ENCODE measurements around the gene ATP6V0B. TPM values are rescaled to one million over a fixed set of nuclear protein-coding genes. Genes with fewer than 3 reads are reported as not detected.
A peak's percentile ranks its signal among the peaks of the same experiment; 100 is the strongest.

Gene ATP6V0B
- total and polyA plus RNA-seq, 2 of the 13 experiments (the other 11 are each of a cell fraction or from before 2014, with no cell fraction given): 157 to 161 TPM

DNA sequence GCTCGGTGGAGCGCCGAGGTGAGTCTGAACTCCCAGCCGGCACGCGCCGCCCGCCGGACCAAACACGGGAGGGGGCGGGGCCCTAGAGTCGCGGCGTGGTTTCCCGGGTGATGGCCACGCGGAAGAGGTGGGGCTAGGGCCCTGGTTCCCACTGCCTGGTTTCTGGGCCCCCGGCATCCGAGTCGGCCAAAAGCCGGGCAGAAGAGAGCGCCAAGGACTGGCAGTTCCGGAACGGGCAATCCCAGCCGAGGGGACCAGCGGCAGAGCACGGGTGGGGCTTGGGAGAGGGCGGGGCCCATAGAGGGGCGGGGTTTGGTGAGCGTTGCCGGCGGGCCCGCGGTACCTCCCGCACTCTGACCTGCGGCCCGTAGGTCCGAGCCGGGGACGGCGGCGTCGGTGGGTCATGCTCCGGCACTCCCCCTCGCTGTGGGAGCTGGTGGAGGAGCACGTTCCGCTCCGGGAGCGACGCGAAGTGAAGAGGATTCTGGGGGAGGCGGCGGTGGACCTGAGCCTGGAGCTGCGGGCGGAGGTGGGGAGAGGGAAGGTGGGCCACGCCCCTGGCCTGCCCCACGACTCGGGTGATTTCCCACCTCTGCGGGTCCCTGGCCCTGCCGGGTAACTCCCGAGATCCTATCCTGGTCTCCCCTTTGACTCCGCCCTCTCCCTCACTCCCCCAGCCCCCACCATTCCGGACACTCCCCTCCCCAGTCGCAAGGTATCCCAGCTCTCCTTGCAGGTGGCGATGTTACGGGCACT, 16.9 kb downstream of the ATP6V0B start, which contains the start of gene CCDC24 (continued):
- TF ChIP-seq ZNF850 (CRISPR knock-in tag; conservative IDR thresholded peaks at IDR 0.05): 0 out of 2 replicates have a peak, but pooled peaks have one; percentile 24
- TF ChIP-seq SIN3A (IDR thresholded peaks at IDR 0.05; ENCODE audit: borderline replicate concordance, low read depth, low read length): peak; percentile 90; the same call in 1 of the 2 replicates
- 0 out of 2 replicates have a peak, but pooled peaks have one; percentile 33 for TF ChIP-seq ZNF616 (CRISPR knock-in tag; IDR thresholded peaks at IDR 0.05; ENCODE audit: low read depth)
- no peak for TF ChIP-seq ZNF296 (CRISPR knock-in tag; conservative IDR thresholded peaks at IDR 0.05)
- TF ChIP-seq PAXIP1 (CRISPR knock-in tag; conservative IDR thresholded peaks at IDR 0.05): peak; percentile 58
- no peak for TF ChIP-seq NRL (CRISPR knock-in tag; IDR thresholded peaks at IDR 0.05; ENCODE audit: borderline replicate concordance)
- TF ChIP-seq ZNF510 (CRISPR knock-in tag; IDR thresholded peaks at IDR 0.05; ENCODE audit: low read depth): no peak; the same call in 1 of the 2 replicates
- TF ChIP-seq, protein P1, sequence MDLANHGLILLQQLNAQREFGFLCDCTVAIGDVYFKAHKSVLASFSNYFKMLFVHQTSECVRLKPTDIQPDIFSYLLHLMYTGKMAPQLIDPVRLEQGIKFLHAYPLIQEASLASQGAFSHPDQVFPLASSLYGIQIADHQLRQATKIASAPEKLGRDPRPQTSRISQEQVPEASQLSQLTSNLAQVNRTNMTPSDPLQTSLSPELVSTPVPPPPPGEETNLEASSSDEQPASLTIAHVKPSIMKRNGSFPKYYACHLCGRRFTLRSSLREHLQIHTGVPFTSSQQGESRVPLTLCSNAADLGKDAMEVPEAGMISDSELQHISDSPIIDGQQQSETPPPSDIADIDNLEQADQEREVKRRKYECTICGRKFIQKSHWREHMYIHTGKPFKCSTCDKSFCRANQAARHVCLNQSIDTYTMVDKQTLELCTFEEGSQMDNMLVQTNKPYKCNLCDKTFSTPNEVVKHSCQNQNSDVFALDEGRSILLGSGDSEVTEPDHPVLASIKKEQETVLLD (CRISPR knock-in tag; IDR thresholded peaks at IDR 0.05; ENCODE audit: low read depth): peak; percentile 72
- TF ChIP-seq PATZ1 (CRISPR knock-in tag; IDR thresholded peaks at IDR 0.05): peak; percentile 64
- no peak for TF ChIP-seq ZNF546 (CRISPR knock-in tag; conservative IDR thresholded peaks at IDR 0.05)
- no peak for TF ChIP-seq KDM5A (IDR thresholded peaks at IDR 0.05; ENCODE audit: borderline replicate concordance, low read length)
- no peak for TF ChIP-seq KDM6A (CRISPR knock-in tag; IDR thresholded peaks at IDR 0.05; ENCODE audit: low read depth)
- TF ChIP-seq MIER3 (CRISPR knock-in tag; IDR thresholded peaks at IDR 0.05; ENCODE audit: borderline replicate concordance): no peak
- TF ChIP-seq, protein P2, sequence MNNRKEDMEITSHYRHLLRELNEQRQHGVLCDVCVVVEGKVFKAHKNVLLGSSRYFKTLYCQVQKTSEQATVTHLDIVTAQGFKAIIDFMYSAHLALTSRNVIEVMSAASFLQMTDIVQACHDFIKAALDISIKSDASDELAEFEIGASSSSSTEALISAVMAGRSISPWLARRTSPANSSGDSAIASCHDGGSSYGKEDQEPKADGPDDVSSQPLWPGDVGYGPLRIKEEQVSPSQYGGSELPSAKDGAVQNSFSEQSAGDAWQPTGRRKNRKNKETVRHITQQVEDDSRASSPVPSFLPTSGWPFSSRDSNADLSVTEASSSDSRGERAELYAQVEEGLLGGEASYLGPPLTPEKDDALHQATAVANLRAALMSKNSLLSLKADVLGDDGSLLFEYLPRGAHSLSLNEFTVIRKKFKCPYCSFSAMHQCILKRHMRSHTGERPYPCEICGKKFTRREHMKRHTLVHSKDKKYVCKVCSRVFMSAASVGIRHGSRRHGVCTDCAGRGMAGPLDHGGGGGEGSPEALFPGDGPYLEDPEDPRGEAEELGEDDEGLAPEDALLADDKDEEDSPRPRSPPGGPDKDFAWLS (CRISPR knock-in tag; IDR thresholded peaks at IDR 0.05; ENCODE audit: borderline replicate concordance): 0 out of 2 replicates have a peak, but pooled peaks have one; percentile 44
- no peak for TF ChIP-seq ARNT (IDR thresholded peaks at IDR 0.05)
- TF ChIP-seq TBL1XR1 (IDR thresholded peaks at IDR 0.05; ENCODE audit: borderline replicate concordance, low read length, partially characterized antibody): no peak

Data from HepG2 (cell line).